Caki2 (cell line): ENCODE measurements around the gene HMG20A. TPM values are rescaled to one million over a fixed set of nuclear protein-coding genes. Genes with fewer than 3 reads are reported as not detected.
A peak's percentile ranks its signal among the peaks of the same experiment; 100 is the strongest.

Source experiments
- DNase-seq: peaks from one replicate; pipeline ENCODE4 v3.0.0-alpha.2; 2015; ENCODE audit warnings: low read depth
- in situ Hi-C: cut with HindIII; loops from 2 replicates; pipeline ENCODE4 v1.10.0; 2016; ENCODE audit warnings: low sequenced_read_pairs, low pct_unique_long_range_greater_than_20kb, mixed read lengths
- total RNA-seq: library from RNA; depleted of rRNA; stranded (reverse); fragments of >200 nt; shearing (Covaris generic); gene quantifications from 2 replicates; pipeline ENCODE4 v1.2.3, GENCODE V29; 2014; ENCODE audit warnings: low replicate concordance

HMG20A gene
- total RNA-seq, 1 experiment from 2014 or later: 9.1 TPM

DNA sequence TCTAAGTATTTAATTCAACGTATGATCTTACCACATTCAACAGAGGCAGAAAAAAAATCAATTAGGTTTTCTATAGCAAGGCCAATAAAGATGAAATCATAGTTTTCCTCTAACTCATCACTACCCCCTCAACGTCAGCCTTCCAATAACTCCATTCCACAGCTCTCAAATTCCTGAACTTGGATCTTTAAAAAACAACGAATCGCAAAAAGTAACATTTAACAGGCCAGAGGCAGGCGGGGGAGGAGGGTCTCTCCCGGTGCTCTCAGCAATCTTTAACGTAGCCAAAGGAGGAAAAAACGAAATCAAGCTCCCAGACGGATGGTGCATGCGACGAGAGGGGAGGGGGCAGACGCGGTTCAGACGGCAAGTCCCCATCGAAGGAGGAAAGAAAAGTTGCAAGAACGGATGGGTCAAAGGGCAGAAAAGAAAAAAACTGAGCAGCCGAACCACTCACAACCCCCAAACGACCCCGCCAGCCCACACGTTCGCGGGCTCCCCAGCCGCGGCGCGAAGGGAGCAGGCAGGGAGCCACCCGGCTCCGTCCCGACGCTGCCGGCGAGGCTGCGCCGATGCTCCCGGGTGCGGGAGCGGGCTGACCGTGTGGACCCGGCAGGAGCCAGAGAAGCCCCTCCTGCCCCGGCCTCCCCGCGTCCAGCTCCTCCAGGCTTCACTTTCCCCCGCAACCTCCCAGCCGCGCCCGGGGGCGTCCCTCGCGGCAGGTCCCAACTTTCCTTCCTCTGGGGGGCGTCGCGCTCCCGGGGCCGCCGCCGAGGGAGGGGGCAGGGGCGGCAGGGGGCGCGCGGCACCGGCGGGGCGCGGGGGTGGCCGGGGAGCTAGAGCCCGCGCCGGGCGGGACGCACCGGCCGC is 1.5 kb upstream of the HMG20A start:
- DNase-seq: peak; percentile 26

DNA sequence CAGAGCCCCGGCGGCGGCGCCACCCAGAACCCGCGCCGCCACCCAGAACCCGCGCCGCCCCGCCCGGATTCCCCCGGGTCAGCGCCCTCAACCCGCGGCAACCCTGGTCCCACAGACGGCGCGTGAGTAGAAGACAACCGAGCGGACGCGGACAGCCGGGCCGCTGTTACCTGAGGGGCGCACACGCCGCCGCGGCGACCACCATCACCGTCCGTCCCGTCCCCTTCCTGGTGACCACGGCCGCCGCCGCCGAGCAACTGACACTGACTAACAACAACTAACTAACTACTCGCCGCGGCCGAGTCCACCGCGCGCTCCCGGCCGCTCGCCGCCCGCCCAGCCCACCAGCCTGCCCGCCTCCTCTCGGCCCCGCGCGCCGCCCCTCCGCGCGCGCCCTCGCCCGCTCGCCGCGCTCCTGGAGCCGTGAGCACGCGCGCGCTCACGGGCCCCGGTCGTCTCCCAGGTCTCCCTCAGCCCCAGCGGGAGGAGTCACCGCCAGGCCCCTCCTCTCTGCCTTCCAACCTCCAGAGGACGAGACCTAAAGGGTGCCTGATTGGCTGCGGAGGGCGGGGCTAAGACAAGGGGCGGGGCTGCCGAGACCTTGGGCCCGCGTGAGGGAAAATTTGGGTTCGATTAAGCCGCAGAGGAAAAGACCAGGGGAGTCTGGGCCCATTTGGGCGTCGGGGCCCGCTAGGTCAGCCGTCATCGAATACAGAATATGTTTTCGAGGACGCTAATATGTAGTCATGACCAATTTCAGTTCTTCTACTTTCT is 665 bp upstream of the HMG20A start, which contains the start of gene PEAK1:
TSS of gene PEAK1 (minus strand) at position 269 of the 774 bp plus-strand sequence. CDS start 238,178 bp downstream, outside the sequence.
- peak; percentile 98 for DNase-seq
- in situ Hi-C loops: no loop called here

More for the DNA sequence above, 1.5 kb upstream of the HMG20A start:
- in situ Hi-C loops: no loop called here

DNA sequence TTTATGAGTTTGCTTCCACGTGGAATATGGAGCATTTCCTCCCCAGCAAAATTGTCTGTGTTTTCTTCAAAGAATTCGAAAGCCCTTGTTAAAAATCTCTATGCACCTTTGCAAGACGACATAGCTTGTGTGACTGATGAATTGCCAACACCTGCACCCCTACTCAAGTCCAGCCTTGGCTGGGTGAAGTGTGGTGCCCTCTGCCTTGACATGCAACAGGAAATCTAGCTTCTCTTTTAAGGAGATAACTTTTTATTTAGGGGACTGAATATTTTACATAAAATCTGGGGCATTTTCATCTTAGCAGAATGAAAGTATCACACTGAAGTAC is 647 bp downstream of the HMG20A start:
- in situ Hi-C loops: no loop called here
- no peak for DNase-seq

DNA sequence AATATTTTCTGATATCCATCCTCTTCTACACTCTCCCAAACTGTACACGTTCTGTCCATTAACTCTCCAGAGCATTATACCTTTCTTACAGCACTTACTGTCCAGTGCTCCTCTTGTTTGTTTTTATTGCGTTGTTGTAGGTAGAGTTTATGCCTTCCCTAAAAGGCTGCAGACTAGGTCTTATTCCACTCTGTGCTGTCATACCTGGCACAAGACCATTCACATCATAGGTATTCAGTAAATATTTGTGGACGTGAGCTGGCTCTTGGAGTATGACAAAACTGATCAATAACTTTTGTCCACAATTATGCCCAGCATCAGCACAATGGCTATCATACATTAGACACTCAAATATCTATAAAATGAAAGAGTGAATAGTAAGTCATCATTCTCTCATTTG is 4.4 kb downstream of the HMG20A start:
- in situ Hi-C loops: no loop called here

DNA sequence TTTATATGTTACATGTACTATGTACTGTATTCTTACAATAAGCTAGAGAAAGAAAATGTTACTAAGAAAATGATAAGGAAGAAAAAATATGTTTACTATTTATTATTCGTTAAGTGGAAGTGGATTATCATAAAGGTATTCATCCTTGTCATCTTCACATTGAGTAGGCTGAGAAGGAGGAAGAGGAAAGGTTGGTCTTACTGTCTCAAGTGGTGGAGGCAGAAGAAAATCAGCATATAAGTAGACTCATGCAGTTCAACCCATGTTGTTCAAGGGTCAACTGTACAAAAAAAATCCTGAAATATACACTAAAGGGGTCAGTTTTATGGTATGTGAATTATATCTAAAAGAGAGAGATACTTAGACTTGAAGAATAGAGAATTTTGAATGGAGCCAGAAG is 5.7 kb downstream of the HMG20A start:
- in situ Hi-C loops: no loop called here
- DNase-seq: no peak

More for the DNA sequence above, 4.4 kb downstream of the HMG20A start:
- DNase-seq: no peak

DNA sequence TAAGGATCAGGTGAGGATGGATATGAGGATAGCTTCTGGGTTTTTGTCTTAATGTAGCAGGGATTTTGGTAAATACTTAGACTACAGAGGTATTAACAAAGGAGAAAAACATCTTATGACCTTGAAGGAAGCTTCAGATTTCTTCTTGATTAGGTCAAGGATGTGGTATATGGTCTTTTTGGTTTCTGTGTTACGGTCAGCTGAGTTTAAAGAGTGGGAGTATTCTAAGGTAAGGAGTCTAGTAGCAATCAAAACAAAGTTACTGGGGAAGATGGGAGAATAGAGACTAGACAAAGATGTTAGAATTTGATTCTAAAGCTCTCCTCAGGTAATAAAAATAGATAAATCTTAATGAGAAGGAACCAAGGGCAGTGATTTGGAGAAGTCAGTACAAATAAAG is 6.2 kb downstream of the HMG20A start:
- no peak for DNase-seq
- in situ Hi-C loops: no loop called here

DNA sequence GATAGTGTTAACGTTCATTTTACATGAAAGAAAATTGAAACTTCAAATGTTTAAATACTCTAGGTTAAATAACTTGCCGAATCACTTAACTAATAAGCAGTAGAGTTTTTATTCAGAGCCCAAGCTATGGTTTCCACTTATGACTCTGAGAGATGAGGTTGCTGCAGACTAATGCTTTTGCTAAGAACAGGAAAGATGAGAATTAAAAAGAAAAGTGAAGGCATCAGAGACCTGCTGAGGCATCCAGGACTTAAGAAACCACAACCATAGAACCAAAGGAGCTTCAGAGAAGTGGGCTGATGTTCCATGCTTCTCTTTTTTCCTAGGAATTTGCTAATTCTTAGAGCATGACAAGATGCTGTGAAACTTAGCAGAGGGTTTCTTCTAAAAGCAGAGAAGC is 9.5 kb downstream of the HMG20A start:
- DNase-seq: no peak
- in situ Hi-C loops: no loop called here

DNA sequence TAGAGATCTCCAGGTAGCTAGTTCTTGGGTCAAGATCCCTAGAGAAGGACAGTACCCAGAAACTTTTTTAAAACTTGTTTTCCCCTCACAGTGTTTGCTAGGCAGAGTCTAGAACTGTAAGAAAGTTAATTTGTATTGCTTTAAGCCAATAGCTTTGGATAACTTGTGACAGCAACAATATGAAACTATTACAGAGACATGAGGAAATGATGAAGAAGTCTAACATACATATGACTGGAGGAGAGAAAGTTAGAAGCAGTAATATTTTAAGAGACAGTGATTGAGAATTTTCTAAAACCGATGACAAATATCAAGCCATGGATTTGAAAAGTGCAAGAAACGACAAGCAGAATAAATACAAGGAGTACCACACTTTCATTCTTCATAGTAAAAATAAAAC is 10.0 kb downstream of the HMG20A start:
- in situ Hi-C loops: no loop called here
- no peak for DNase-seq

DNA sequence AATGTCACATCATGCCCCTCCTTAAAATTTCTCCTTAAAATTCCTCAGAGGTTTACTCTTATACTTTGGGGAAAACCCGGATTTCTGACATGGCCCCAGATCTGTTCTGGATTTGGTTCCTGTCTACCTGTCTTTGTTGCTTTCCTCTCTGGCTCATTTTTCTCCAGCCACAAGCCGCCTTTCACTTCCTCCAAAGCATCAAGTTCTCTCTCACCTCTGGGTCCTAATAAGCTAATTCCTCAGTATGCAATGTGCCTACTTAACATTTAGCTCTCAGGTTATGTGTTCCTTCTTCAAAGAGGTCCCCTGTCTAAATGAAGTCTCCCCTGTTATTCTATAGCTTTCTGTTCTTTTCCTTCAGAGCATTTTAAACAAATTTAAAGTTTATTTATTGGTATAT is 16.1 kb downstream of the HMG20A start:
- in situ Hi-C loops: no loop called here
- DNase-seq: no peak

DNA sequence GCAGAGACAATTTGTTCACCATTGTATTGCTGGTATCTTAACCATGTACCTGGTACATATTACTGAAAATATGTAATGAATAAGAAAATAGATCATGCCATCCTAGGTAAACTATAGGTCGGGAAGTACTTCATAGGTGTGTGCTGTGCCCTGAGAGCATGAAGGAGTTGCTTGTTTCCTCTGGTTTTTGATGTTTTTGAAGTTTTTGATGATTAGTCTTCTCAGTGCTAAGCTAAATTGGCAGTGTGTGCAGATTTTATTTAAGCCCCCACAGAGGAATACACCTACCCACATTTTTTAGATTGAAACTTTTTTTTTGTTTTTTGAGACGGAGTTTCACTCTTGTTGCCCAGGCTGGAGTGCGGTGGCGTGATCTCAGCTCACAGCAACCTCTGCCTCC is 16.6 kb downstream of the HMG20A start:
- DNase-seq: no peak
- in situ Hi-C loops: no loop called here

DNA sequence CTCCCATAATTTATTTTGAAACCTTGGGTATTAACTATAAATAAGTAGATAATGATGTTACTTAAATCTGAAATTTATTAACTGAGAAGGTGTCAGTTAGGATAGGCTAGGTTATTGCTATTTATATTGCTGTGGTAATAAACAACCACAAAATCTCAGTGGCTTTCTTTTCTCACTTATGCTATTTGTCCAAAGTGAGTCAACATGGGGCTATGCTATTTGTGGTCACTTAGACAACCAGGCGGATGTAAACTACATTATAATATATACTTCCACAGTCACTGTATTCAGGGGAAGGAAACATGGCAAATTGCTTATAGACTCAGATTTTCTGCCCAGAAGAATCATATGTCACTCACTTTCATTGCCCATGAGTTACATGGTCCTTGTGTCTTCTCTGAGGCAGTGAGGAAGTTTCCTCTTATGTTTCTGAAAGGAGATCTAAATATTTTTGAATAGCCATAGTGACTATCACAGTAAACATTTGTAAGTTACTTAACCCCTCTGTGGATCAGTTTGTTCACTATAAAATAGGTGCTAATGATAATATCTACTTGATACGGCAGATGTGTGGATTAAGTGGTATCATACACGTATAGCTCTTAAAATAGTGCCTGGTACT is 19.8 kb downstream of the HMG20A start:
- no peak for DNase-seq
- in situ Hi-C loops: no loop called here

DNA sequence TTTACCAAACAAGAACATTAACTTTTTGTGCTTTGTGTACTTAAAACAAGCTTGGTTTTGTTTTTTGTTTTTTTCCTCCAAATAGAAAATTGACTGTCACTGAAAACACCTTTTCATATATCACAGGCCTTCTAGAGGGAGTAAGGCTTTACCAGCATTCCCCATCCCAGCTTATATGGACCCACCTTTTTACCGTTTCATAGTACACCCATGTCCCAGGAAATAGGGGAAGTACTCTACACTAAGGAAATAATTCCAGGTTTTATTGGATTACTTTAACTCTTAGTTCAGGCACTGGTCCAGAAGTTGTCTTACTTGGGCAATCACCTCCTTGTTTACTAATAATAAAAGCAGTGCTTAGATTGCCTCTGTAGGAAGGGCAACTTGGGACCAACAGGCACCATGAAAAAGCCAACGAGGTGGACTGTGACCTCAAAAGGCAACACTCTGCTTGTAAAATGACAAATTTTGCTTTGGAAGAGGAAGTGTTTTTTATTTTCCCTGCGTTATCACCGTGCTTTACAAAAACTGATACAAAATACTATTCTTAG is 26.2 kb downstream of the HMG20A start:
- no peak for DNase-seq
- in situ Hi-C loops: no loop called here

DNA sequence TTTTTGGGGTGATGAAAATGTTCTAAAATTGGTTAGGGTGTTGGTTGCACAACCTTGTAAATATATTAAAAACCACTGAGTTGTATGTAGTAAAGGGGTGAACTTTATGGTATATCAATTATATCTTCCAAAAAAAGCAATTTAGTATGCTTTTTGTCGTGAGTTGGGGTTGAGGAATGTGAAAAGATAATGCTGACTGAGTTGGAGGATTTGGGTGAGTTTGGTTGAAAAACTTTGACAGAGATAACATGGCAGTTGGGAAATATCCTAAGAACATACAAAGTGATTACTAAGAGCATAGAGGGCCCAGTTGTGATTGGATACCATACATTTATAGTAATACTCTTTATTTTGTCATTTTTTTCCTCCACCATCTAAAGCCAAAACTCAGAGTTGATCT is 33.6 kb downstream of the HMG20A start:
- in situ Hi-C loops: no loop called here
- no peak for DNase-seq

DNA sequence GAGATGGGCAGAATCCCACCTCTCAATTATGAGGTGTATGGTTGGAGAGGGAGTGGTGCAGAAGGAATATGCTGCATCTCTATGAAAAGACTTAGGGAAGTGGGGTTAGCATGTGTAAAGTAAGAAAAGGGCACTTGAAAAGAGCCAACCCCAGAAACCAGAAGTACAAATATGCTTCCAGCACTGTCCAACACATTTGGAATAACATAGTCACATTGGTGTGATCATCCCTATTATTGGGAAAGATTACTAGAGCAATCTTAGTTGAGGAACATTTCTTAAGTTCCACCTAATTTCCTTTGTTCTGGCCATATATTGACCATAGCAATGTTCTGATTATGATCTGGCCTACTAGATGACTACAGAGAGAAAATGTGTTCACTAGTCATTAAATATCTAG is 34.3 kb downstream of the HMG20A start:
- DNase-seq: no peak
- in situ Hi-C loops: no loop called here

DNA sequence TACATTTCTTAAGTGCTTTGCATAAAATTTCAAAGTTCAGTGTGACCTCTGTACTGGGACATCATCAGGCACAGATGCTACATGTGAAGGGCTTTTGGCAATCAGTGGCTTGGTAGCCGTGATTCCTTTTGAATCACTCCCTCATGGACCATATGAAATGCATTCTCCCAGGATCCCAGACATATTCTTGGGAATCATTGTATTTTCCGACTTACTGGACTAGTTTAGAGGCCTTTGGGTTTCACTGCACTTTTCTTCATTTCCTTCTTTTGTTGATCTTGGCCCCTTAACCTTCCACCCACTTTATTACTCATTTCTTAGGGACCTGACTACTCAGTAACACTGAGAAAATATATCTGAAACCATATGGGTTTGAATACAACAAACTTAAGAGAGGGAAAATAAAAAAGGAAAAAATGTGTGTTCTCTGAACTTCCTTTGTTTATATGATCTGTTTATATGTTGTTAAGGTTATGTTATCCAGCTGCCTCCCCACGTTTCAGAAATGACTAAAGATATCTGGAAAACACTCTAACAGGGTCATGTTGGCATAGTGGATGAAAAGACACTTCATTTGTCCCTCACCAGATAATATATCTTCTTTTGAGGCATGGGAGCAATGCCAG is 35.1 kb downstream of the HMG20A start:
- DNase-seq: peak; percentile 8
- in situ Hi-C loops: no loop called here

DNA sequence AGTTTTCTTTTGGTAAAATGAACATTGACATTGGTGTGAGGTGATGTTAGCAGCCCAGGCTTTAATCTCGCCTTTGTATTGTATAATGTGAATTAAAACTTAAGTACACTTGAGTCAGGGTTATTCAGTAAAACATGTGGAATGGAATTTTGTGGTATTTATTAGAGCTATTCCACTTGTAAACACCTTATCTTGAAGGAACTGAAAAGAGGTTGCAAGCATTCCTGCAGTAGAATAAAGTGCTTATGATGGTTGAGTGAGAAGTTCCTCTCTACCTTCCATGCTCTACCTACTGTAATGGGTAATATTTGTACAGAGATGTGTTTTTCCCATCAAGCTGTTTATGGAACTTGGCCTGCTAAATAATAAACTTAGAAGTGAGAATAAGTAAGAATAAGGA is 36.1 kb downstream of the HMG20A start:
- in situ Hi-C loops: no loop called here

DNA sequence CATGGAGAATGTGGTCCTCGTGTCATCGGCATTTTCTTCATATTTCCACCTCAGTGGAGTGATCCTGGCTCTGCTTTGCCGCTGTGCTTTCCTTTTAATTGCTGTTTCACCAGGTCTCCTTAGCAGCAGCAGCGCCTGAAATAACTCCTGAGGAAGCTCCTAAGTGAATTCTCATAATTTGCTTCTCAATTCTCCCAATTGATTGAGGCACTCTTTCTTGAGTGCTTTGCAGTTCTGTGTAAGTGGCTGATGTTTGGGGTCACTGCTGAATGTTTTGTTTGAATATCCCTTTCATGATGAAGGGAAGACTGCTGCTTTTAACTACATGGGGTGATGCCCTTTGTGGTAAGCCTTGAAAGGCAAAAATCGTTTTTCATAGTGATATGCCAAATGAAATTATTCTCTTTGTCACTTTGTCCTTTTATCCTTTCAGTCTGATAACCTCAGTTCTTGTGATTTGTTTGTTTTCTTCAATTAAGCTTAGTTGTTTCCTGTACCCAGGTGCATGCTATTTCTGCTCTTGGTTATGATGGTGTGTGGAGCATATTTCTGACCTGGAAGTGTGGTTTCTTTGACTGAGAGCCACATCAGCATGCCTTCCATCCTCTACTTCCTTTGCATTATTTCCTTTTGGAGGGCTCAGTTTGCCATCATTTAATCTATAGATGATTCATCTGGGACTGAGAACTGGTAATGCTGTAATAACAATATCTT is 36.7 kb downstream of the HMG20A start:
- DNase-seq: no peak
- in situ Hi-C loops: no loop called here

More for the DNA sequence above, 36.1 kb downstream of the HMG20A start:
- DNase-seq: no peak

DNA sequence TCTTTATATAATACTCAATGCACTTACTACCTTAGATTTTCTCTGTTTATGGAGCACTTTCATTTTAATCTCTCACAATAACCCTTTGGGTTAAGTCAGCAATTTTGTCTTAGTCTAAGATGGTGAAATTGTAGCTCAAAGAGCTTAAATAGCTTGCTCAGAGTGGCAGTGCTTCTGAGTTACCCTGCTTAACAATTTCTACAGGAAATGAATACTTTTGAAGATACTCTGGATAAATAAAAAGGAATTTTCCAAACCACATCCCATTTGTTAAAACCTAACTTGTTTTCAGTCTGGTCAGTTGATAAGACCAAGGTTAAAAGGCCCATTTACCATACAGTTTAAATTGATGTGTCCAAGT is 37.2 kb downstream of the HMG20A start:
- in situ Hi-C loops: no loop called here
- no peak for DNase-seq
